Testis (tissue), 2 donors: Measurements from ENCODE around the gene ANKRD62.

ENCODE experiments used
- CTCF ChIP-seq, 3 experiments: fragments of 450-650 bp in 2 of 3; fragments of 200-600 bp in 1 of 3; sonication (generic) in 1 of 3; IDR thresholded peaks; one replicate each; pipeline ENCODE4 v1.5.1; 2016 to 2019; ENCODE audit warnings: antibody characterized with exemption in 3 of 3, mild to moderate bottlenecking in 2 of 3, moderate library complexity in 1 of 3
- POLR2A ChIP-seq: fragments of 450-650 bp; IDR thresholded peaks from one replicate; pipeline ENCODE4 v1.6.1; 2017; ENCODE audit warnings: antibody characterized with exemption, mild to moderate bottlenecking, moderate library complexity

- TF ChIP-seq CTCF (IDR thresholded peaks at IDR 0.05) = no peak
- TF ChIP-seq POLR2A = no peak
These were observed 33.3 kb upstream of the ANKRD62 start for GRCh38 chr18:12060182-12060870.
